ENCODE data around the gene KRTAP5-5.

The KRTAP5-5 gene

GRCh38 chr11:1652442-1652770 lies 22.8 kb downstream of the KRTAP5-5 start:
- TF ChIP-seq SIN3A (IDR thresholded peaks at IDR 0.05; ENCODE audit: borderline replicate concordance, insufficient read depth, low read length) (no peak), POLR2AphosphoS5 (IDR thresholded peaks at IDR 0.05; ENCODE audit: low read depth, low read length) (no peak), REST (IDR thresholded peaks at IDR 0.05; ENCODE audit: insufficient read depth in 1 of 2, low read depth in 2 of 2, low read length in 2 of 2) (no peak)

GRCh38 chr11:1652771-1653540 lies 23.4 kb downstream of the KRTAP5-5 start:
- no peak for TF ChIP-seq POLR2AphosphoS5 (IDR thresholded peaks at IDR 0.05; ENCODE audit: low read depth, low read length)
- peak; percentile 58 for TF ChIP-seq FOXP2 (optimal IDR thresholded peaks at IDR 0.05; ENCODE audit: borderline replicate concordance, extremely low read depth, extremely low read length, insufficient read depth)

GRCh38 chr11:1653541-1654387 lies 24.2 kb downstream of the KRTAP5-5 start:
- TF ChIP-seq TAF1 (IDR thresholded peaks at IDR 0.05; ENCODE audit: borderline replicate concordance, insufficient read depth, low read length) (no peak), SIN3A (IDR thresholded peaks at IDR 0.05; ENCODE audit: borderline replicate concordance, insufficient read depth, low read length) (no peak), REST (IDR thresholded peaks at IDR 0.05; ENCODE audit: insufficient read depth in 1 of 2, low read depth in 2 of 2, low read length in 2 of 2) (no peak), POLR2AphosphoS5 (IDR thresholded peaks at IDR 0.05; ENCODE audit: low read depth, low read length) (no peak), FOXP2 (optimal IDR thresholded peaks at IDR 0.05; ENCODE audit: borderline replicate concordance, extremely low read depth, extremely low read length, insufficient read depth) (no peak)

GRCh38 chr11:1654388-1655167 lies 25.0 kb downstream of the KRTAP5-5 start:
- TF ChIP-seq REST (IDR thresholded peaks at IDR 0.05; ENCODE audit: insufficient read depth in 1 of 2, low read depth in 2 of 2, low read length in 2 of 2) (no peak), FOXP2 (optimal IDR thresholded peaks at IDR 0.05; ENCODE audit: borderline replicate concordance, extremely low read depth, extremely low read length, insufficient read depth) (no peak)

- TF ChIP-seq TAF1 (IDR thresholded peaks at IDR 0.05; ENCODE audit: borderline replicate concordance, insufficient read depth, low read length): no peak
- no peak for TF ChIP-seq FOXP2 (optimal IDR thresholded peaks at IDR 0.05; ENCODE audit: borderline replicate concordance, extremely low read depth, extremely low read length, insufficient read depth)
- no peak for TF ChIP-seq POLR2AphosphoS5 (IDR thresholded peaks at IDR 0.05; ENCODE audit: low read depth, low read length)
- no peak for TF ChIP-seq REST (IDR thresholded peaks at IDR 0.05; ENCODE audit: insufficient read depth in 1 of 2, low read depth in 2 of 2, low read length in 2 of 2)
- TF ChIP-seq SIN3A (IDR thresholded peaks at IDR 0.05; ENCODE audit: borderline replicate concordance, insufficient read depth, low read length): no peak
Observed at GRCh38 chr11:1655168-1656060, 25.8 kb downstream of the KRTAP5-5 start.

Measured in PFSK-1 (cell line).